ENCODE results near the gene CEP20. TPM values are rescaled to one million over a fixed set of nuclear protein-coding genes. Genes with fewer than 3 reads are reported as not detected.

The CEP20 gene
- total and polyA plus RNA-seq, 10 of the 15 experiments (the other 5 are each of a cell fraction or from before 2014, with no cell fraction given): 33.4 to 57.8 (median 52.6) TPM

DNA sequence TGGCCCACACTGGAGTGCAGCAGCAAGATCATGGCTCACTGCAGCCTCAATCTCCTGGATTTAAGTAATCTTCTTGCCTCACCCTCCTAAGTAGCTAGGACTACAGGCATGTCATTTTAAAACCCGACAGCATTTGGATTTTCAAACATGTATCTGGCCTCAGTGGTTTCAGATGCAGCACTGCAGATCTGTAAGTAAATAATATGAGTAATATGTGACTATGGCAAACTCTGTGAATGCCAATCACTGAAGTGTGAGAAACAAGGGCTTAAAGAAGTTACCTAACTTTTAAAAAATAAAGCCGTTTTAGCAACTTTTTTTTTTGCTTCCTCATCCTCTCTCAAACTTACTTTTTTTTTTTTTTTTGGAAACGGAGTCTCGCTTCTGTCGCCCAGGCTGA is 11.9 kb downstream of the CEP20 start:
- CTCF ChIA-PET: no interaction called here
- DNase-seq (ENCODE audit: low read depth, low spot score) (no peak), ATAC-seq (no peak), FAIRE-seq (no peak)
- H3K9me3 ChIP-seq (replicated peaks; ENCODE audit: control insufficient read depth, insufficient read depth, low read length): no peaks in the 10 kb centered on the region
- TF ChIP-seq NRF1 (conservative IDR thresholded peaks at IDR 0.05; ENCODE audit: low read depth, low read length): no peak
- TF ChIP-seq RB1 (IDR thresholded peaks at IDR 0.05; ENCODE audit: borderline replicate concordance): no peak
- TF ChIP-seq CBX5 (IDR thresholded peaks at IDR 0.05; ENCODE audit: low read depth): no peak
- TF ChIP-seq FOXK2 (IDR thresholded peaks at IDR 0.05): no peak
- TF ChIP-seq, protein P1, sequence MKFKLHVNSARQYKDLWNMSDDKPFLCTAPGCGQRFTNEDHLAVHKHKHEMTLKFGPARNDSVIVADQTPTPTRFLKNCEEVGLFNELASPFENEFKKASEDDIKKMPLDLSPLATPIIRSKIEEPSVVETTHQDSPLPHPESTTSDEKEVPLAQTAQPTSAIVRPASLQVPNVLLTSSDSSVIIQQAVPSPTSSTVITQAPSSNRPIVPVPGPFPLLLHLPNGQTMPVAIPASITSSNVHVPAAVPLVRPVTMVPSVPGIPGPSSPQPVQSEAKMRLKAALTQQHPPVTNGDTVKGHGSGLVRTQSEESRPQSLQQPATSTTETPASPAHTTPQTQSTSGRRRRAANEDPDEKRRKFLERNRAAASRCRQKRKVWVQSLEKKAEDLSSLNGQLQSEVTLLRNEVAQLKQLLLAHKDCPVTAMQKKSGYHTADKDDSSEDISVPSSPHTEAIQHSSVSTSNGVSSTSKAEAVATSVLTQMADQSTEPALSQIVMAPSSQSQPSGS (IDR thresholded peaks at IDR 0.05; ENCODE audit: low read length): no peak
- no peak for TF ChIP-seq SRF (IDR thresholded peaks at IDR 0.05; ENCODE audit: low read depth in 2 of 2, low read length in 2 of 2)
- TF ChIP-seq, protein P2, sequence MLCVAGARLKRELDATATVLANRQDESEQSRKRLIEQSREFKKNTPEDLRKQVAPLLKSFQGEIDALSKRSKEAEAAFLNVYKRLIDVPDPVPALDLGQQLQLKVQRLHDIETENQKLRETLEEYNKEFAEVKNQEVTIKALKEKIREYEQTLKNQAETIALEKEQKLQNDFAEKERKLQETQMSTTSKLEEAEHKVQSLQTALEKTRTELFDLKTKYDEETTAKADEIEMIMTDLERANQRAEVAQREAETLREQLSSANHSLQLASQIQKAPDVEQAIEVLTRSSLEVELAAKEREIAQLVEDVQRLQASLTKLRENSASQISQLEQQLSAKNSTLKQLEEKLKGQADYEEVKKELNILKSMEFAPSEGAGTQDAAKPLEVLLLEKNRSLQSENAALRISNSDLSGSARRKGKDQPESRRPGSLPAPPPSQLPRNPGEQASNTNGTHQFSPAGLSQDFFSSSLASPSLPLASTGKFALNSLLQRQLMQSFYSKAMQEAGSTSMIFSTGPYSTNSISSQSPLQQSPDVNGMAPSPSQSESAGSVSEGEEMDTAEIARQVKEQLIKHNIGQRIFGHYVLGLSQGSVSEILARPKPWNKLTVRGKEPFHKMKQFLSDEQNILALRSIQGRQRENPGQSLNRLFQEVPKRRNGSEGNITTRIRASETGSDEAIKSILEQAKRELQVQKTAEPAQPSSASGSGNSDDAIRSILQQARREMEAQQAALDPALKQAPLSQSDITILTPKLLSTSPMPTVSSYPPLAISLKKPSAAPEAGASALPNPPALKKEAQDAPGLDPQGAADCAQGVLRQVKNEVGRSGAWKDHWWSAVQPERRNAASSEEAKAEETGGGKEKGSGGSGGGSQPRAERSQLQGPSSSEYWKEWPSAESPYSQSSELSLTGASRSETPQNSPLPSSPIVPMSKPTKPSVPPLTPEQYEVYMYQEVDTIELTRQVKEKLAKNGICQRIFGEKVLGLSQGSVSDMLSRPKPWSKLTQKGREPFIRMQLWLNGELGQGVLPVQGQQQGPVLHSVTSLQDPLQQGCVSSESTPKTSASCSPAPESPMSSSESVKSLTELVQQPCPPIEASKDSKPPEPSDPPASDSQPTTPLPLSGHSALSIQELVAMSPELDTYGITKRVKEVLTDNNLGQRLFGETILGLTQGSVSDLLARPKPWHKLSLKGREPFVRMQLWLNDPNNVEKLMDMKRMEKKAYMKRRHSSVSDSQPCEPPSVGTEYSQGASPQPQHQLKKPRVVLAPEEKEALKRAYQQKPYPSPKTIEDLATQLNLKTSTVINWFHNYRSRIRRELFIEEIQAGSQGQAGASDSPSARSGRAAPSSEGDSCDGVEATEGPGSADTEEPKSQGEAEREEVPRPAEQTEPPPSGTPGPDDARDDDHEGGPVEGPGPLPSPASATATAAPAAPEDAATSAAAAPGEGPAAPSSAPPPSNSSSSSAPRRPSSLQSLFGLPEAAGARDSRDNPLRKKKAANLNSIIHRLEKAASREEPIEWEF (IDR thresholded peaks at IDR 0.05; ENCODE audit: insufficient replicate concordance, low read depth, low read length): no peak
- no peak for TF ChIP-seq IRF4 (IDR thresholded peaks at IDR 0.05; ENCODE audit: low read depth, low read length)
- TF ChIP-seq SREBF1 (IDR thresholded peaks at IDR 0.05; ENCODE audit: low read length): no peak
- no peak for TF ChIP-seq ZSCAN29 (IDR thresholded peaks at IDR 0.05)
- TF ChIP-seq, protein P3, sequence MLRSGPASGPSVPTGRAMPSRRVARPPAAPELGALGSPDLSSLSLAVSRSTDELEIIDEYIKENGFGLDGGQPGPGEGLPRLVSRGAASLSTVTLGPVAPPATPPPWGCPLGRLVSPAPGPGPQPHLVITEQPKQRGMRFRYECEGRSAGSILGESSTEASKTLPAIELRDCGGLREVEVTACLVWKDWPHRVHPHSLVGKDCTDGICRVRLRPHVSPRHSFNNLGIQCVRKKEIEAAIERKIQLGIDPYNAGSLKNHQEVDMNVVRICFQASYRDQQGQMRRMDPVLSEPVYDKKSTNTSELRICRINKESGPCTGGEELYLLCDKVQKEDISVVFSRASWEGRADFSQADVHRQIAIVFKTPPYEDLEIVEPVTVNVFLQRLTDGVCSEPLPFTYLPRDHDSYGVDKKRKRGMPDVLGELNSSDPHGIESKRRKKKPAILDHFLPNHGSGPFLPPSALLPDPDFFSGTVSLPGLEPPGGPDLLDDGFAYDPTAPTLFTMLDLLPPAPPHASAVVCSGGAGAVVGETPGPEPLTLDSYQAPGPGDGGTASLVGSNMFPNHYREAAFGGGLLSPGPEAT (IDR thresholded peaks at IDR 0.05; ENCODE audit: low read depth): no peak
- no peak for TF ChIP-seq ZZZ3 (IDR thresholded peaks at IDR 0.05; ENCODE audit: control insufficient read depth, insufficient read length, low read depth)
- no peak for TF ChIP-seq PML (IDR thresholded peaks at IDR 0.05; ENCODE audit: low read length)
- peaks cover 0 to 2% of the 10 kb centered on the region in 2 experiments; a peak in 3 of 4 replicates for H3K36me3 ChIP-seq (ENCODE audit: control insufficient read depth in 2 of 2, insufficient read depth in 2 of 2, low read length in 1 of 2)
- H3K4me3 ChIP-seq: no peak overlapping the region
- H4K20me1 ChIP-seq (ENCODE audit: control insufficient read depth, insufficient read depth): no peaks in the 10 kb centered on the region
- H3K27ac ChIP-seq (ENCODE audit: control insufficient read depth, insufficient read depth): no peak overlapping the region
- RAD21 ChIA-PET (ENCODE audit: unreplicated experiment): interaction anchor here (0.7 kb wide), 2 partner anchors 153 to 295 kb away, joined by 3 read pairs; no protein-coding TSS in a partner anchor
- in situ Hi-C loops (cut with MboI) (no loop called here), intact Hi-C loops (cut with micrococcal nuclease; ENCODE audit: unreplicated experiment) (no loop called here)
- POLR2A ChIA-PET: interaction anchor here (0.5 to 1.1 kb wide), 2 partner anchors 137 to 149 kb away, joined by 3 read pairs; no protein-coding TSS in a partner anchor
- SMC1A ChIA-PET (ENCODE audit: uncharacterized antibody, unreplicated experiment): no interaction called here
- BruUV-seq (replicated peaks): no TSS peak
- H2AFZ ChIP-seq (ENCODE audit: control insufficient read depth, low read depth, low read length): no peak overlapping the region
- no peaks in the 10 kb centered on the region for H3K79me2 ChIP-seq (ENCODE audit: control insufficient read depth, insufficient read depth, low read length)
- WGBS (ENCODE audit: insufficient coverage, insufficient replicate concordance, low lambda C conversion rate, missing lambda C conversion rate): 100% methylated on average over 4 of the region's 5 CpGs
- peaks cover 3% of the 10 kb centered on the region; the same call in 1 of the 2 replicates for H3K4me1 ChIP-seq (ENCODE audit: control insufficient read depth, insufficient read depth, low read length)
- H3K27me3 ChIP-seq (replicated peaks in 1 of 2; ENCODE audit: control insufficient read depth in 2 of 2, insufficient read depth in 2 of 2, low read length in 1 of 2): no peaks in the 10 kb centered on the region
- no peak overlapping the region for H3K9ac ChIP-seq (ENCODE audit: control insufficient read depth, insufficient read depth, low read length)
- H3K4me2 ChIP-seq (ENCODE audit: control insufficient read depth, insufficient read depth): no peak overlapping the region
